ENCODE results near the gene KLHL20.
"Not testable (repeated sequence)": the region's sequence is repeated elsewhere in the genome, so short reads cannot be mapped to it uniquely, and the experiment has no call there.

Gene KLHL20

GRCh38 chr1:173749137-173749536, 34.4 kb downstream of the KLHL20 start:
- no peak for DNase-seq (ENCODE audit: low read depth in 2 of 2)

GRCh38 chr1:173753830-173754229, 39.0 kb downstream of the KLHL20 start:
- no peak for DNase-seq (ENCODE audit: low read depth in 2 of 2)

GRCh38 chr1:173757666-173758065, 42.9 kb downstream of the KLHL20 start:
- DNase-seq (ENCODE audit: low read depth in 2 of 2), result no peak

- no peak for DNase-seq (ENCODE audit: low read depth in 2 of 2)
These were observed 43.3 kb downstream of the KLHL20 start for GRCh38 chr1:173758110-173758509.

GRCh38 chr1:173758980-173759379, 44.2 kb downstream of the KLHL20 start:
- no peak for DNase-seq (ENCODE audit: low read depth in 2 of 2)

GRCh38 chr1:173764331-173764730, 49.5 kb downstream of the KLHL20 start:
- DNase-seq (ENCODE audit: low read depth in 2 of 2), result not testable (repeated sequence)

- no peak for DNase-seq (ENCODE audit: low read depth in 2 of 2)
These were observed 53.4 kb downstream of the KLHL20 start for GRCh38 chr1:173768206-173768605.

- DNase-seq (ENCODE audit: low read depth in 2 of 2), result no peak
These were observed 54.0 kb downstream of the KLHL20 start for GRCh38 chr1:173768827-173769226.

GRCh38 chr1:173770330-173770729, 55.5 kb downstream of the KLHL20 start:
- not testable (repeated sequence) for DNase-seq (ENCODE audit: low read depth in 2 of 2)

GRCh38 chr1:173771560-173771959, 56.8 kb downstream of the KLHL20 start:
- DNase-seq (ENCODE audit: low read depth in 2 of 2), result no peak

- no peak for DNase-seq (ENCODE audit: low read depth in 2 of 2)
These were observed 60.9 kb downstream of the KLHL20 start for GRCh38 chr1:173775578-173776226.

- no peak for DNase-seq (ENCODE audit: low read depth in 2 of 2)
These were observed 65.2 kb downstream of the KLHL20 start for GRCh38 chr1:173779936-173780335.

GRCh38 chr1:173784997-173785396, 70.2 kb downstream of the KLHL20 start:
- no peak for DNase-seq (ENCODE audit: low read depth in 2 of 2)

GRCh38 chr1:173789841-173790240, 75.1 kb downstream of the KLHL20 start:
- DNase-seq (ENCODE audit: low read depth in 2 of 2), result no peak

- DNase-seq (ENCODE audit: low read depth in 2 of 2), result no peak
These were observed 83.3 kb downstream of the KLHL20 start for GRCh38 chr1:173798078-173798477.

- DNase-seq (ENCODE audit: low read depth in 2 of 2), result not testable (repeated sequence)
These were observed 85.2 kb downstream of the KLHL20 start for GRCh38 chr1:173799995-173800394.

GRCh38 chr1:173802961-173803360, 88.2 kb downstream of the KLHL20 start:
- DNase-seq (ENCODE audit: low read depth in 2 of 2), result no peak

GRCh38 chr1:173813654-173814053, 98.9 kb downstream of the KLHL20 start:
- DNase-seq (ENCODE audit: low read depth in 2 of 2), result not testable (repeated sequence)

- no peak for DNase-seq (ENCODE audit: low read depth in 2 of 2)
These were observed 103.7 kb downstream of the KLHL20 start for GRCh38 chr1:173818459-173818858.

- DNase-seq (ENCODE audit: low read depth in 2 of 2), result no peak
These were observed 106.9 kb downstream of the KLHL20 start for GRCh38 chr1:173821680-173822079.

- DNase-seq (ENCODE audit: low read depth in 2 of 2), result no peak
These were observed 109.1 kb downstream of the KLHL20 start for GRCh38 chr1:173823781-173824314.

GRCh38 chr1:173824315-173825081, 109.7 kb downstream of the KLHL20 start, which contains the start of the genes CENPL and DARS2:
Gene CENPL, minus strand, starts transcription at chr1:173824883. Its CDS starts 13,584 bp downstream, at chr1:173811299.
Gene DARS2, plus strand, starts transcription at chr1:173824673. Its CDS starts 557 bp downstream, at chr1:173825230.
- peak; percentile 74 to 83 for DNase-seq (ENCODE audit: low read depth in 2 of 2)

GRCh38 chr1:173827611-173828010, 112.8 kb downstream of the KLHL20 start:
- DNase-seq (ENCODE audit: low read depth in 2 of 2), result no peak
